Vagina (tissue), 2 donors: ENCODE measurements around the gene FAM180B.

Experiments
- CTCF ChIP-seq, 3 experiments: fragments of 450-650 bp in 2 of 3; fragments of 200-600 bp in 1 of 3; sonication (generic) in 1 of 3; IDR thresholded peaks; one replicate each; pipeline ENCODE4 v1.5.1; 2017 to 2019; ENCODE audit warnings: antibody characterized with exemption in 3 of 3, mild to moderate bottlenecking in 2 of 3, moderate library complexity in 2 of 3
- POLR2AphosphoS5 ChIP-seq, 2 donors: sonication (generic); formaldehyde crosslinking; IDR thresholded peaks; one replicate each; pipeline ENCODE4 v1.9.0; 2017; ENCODE audit warnings: antibody characterized with exemption in 2 of 2, mild to moderate bottlenecking in 2 of 2, low read depth in 1 of 2; ENCODE audit not compliant: insufficient read depth in 1 of 2

GRCh38 chr11:47566149-47566698 is 20.3 kb upstream of the FAM180B start:
- TF ChIP-seq POLR2AphosphoS5 (IDR thresholded peaks at IDR 0.05; ENCODE audit: insufficient read depth in 1 of 2, low read depth in 1 of 2), result no peak
- TF ChIP-seq CTCF (IDR thresholded peaks at IDR 0.05), result no peak
